ENCODE data around the gene PTTG2.

DNA sequence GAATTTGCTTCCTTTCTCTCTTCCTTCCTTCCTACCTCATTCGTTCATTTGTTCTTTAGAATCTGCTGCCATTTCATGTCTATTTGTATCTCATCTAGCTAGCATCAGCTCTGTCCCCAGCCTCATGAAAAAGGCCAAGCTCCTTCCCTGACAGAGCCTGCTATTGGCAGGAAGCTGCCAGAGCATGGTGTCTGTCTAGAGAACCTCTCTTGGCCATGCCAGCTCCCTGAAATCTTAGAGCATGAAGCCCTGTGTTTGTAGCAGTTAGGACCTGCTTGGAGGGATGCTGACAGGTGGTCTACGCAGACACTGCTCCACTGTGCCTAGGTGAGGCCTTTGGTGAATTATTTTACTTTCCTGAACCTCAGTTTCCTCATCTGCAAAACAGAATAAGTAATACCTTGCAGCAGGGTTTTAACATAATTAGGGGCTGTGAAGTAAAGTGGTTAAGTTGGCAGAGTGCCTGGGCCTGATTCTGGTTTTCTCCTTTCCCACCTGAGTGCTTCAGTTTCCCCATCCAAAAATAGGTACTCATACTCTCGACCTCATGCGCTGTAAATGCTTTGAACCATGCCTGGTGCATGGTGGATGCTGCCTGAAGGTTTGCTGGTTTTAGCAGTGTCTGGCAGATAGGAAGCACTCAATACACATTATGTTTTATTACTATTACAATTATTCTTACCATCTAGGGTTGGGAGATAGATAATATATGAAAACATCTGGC is 4.7 kb downstream of the PTTG2 start:
- TF ChIP-seq, protein P1, sequence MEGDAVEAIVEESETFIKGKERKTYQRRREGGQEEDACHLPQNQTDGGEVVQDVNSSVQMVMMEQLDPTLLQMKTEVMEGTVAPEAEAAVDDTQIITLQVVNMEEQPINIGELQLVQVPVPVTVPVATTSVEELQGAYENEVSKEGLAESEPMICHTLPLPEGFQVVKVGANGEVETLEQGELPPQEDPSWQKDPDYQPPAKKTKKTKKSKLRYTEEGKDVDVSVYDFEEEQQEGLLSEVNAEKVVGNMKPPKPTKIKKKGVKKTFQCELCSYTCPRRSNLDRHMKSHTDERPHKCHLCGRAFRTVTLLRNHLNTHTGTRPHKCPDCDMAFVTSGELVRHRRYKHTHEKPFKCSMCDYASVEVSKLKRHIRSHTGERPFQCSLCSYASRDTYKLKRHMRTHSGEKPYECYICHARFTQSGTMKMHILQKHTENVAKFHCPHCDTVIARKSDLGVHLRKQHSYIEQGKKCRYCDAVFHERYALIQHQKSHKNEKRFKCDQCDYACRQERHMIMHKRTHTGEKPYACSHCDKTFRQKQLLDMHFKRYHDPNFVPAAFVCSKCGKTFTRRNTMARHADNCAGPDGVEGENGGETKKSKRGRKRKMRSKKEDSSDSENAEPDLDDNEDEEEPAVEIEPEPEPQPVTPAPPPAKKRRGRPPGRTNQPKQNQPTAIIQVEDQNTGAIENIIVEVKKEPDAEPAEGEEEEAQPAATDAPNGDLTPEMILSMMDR (IDR thresholded peaks at IDR 0.05) = no peak
- TF ChIP-seq POLR2A (IDR thresholded peaks at IDR 0.05) = no peak
